ENCODE data around the gene SRD5A1.

DNA sequence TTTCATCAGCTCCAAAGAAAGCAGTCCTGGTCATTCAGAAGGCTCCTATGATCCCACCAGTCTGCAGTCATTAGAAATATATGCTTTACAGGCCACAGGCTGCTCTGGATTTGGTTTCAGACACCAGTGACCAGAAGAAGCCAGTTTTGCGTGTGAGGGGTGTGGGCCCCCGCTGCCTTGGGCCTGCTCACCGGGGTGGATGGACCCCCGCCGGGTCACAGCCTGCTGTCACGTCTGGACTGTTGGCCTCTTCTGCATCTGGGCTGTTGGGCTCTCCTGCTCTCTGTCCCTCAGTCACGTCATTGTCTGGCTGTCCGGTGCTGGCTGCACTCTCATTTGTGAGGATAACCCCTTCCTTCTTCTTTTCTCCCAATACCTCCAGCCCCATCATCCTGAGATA, 33.5 kb upstream of the SRD5A1 start:
- TF ChIP-seq, protein P1, sequence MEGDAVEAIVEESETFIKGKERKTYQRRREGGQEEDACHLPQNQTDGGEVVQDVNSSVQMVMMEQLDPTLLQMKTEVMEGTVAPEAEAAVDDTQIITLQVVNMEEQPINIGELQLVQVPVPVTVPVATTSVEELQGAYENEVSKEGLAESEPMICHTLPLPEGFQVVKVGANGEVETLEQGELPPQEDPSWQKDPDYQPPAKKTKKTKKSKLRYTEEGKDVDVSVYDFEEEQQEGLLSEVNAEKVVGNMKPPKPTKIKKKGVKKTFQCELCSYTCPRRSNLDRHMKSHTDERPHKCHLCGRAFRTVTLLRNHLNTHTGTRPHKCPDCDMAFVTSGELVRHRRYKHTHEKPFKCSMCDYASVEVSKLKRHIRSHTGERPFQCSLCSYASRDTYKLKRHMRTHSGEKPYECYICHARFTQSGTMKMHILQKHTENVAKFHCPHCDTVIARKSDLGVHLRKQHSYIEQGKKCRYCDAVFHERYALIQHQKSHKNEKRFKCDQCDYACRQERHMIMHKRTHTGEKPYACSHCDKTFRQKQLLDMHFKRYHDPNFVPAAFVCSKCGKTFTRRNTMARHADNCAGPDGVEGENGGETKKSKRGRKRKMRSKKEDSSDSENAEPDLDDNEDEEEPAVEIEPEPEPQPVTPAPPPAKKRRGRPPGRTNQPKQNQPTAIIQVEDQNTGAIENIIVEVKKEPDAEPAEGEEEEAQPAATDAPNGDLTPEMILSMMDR (conservative IDR thresholded peaks at IDR 0.05): no peak
- no peak for TF ChIP-seq ZFX (IDR thresholded peaks at IDR 0.05)
